Stimulated activated CD8-positive, alpha-beta memory T cell treated with anti-CD3 and anti-CD28 coated beads, Interleukin-15, amount 100 ng/mL, for 1 hour (primary cell): ENCODE measurements around the gene MSLN.

Source experiments
- DNase-seq: peaks from one replicate; pipeline ENCODE4 v3.0.0-alpha.2; 2020; ENCODE audit warnings: low read depth

Gene MSLN

DNA sequence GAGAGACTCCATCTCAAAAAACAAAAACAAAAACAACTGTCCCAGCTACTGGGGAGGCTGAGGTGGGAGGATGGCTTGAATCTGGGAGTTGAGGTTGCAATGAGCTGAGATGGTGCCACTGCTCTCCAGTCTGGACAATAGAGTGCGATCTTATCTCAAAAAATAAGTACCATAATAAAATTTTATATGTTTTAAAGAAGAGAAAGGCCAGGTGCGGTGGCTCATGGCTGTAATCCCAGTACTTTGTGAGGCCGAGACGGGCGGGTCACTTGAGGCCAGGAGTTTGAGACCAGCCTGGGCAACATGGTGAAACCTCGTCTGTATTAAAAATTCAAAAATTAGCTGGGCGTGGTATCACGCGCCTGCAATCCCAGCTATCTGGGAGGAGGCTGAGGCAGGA, 16.3 kb downstream of the MSLN start:
- DNase-seq: no peak

DNA sequence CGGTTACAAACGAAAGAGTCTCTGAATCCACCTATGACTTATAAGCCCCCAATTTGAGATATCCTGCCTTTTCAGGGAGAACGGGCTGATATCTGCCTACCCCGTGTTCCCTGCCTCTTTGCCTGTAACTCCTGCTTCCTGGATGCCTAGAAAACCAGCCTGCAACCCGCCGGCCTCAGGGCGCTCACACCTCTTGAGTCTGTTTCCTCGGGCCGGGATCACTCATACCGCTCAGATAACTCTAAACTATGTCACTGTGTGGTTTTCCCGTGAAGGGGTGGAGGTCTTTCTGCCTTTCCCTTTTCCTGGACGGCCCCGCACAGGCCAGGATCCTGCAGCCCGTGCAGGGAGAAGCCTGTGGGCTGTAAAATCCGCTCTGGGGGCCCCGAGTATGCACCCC, 17.3 kb downstream of the MSLN start:
- DNase-seq: no peak

DNA sequence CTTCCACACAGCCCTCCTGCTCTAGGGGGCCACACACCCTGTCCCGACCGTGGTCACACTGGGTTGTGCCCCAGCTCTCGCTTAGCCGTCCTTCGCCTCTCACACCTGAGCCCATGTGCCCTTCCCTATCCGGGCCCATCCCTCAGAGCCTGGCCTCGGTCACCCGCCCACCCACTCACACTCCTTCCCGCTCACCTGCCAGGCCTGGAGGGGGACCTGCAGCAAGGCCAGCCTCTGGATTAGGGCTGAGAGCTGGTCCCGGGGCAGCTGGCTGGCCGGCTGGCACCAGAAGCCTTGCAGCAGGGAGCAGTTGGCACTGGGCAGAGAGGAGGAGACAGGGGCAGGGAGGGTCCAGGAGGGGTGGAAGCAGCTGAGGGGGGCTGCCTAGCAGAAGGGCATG, 17.9 kb downstream of the MSLN start:
- DNase-seq: no peak

DNA sequence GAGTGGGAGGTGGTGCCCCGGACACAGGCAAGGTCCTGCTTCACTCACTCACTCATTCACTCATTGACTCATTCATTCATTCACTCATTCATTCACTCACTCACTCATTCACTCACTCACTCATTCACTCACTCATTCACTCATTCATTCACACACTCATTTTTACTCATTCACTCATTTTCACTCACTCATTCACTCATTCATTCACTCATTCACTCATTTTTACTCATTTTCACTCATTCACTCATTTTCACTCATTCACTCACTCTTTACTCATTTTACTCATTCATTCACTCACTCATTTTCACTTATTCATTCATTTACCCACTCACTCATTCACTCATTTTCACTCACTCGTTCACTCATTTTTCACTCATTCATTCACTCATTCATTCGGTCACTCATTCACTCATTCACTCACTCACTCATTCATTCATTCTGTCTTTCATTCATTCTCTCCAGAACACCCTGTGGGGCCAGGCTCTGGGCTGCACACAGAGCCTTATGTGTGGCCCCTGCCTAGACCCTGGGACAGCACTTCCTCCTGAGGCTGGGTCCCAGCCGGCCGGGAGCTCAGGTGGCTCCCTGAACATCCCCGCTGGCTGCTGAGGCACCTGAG, 18.5 kb downstream of the MSLN start:
- no peak for DNase-seq

DNA sequence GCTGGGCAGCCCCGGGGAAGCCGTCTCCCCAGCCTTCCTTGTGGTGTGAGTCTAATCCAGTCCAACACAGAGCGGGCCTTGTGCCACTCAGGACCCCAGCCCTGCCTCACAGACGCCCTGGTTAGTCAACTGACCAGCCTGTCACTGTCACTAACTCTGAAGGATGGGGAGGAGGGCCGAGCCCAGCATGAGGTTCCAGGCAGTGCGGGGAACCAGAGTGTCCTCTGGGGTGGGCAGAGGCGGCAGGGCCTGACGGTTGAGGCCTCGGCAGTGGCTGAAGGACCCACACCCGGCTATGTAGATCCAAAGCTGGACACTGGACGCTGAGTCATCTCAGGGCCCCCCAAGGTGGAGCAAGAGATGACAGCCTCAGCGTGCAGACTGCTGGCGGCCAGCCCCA, 19.0 kb downstream of the MSLN start:
- DNase-seq: no peak

DNA sequence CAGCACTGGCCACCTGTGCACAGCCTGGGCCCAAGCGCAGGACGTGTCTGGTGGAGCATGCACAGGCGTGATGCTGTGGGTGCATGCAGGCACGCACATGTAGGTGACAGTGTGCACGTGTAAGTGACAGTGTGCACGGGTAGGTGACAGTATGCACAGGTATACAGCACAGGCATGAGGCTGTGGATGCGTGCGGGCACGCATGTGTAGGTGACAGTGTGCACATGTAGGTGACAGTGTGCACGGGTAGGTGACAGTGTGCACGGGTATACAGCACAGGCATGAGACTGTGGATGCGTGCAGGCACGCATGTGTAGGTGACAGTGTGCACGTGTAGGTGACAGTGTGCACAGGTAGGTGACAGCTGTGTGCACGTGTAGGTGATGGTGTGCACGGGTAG, 19.8 kb downstream of the MSLN start:
- DNase-seq: no peak

DNA sequence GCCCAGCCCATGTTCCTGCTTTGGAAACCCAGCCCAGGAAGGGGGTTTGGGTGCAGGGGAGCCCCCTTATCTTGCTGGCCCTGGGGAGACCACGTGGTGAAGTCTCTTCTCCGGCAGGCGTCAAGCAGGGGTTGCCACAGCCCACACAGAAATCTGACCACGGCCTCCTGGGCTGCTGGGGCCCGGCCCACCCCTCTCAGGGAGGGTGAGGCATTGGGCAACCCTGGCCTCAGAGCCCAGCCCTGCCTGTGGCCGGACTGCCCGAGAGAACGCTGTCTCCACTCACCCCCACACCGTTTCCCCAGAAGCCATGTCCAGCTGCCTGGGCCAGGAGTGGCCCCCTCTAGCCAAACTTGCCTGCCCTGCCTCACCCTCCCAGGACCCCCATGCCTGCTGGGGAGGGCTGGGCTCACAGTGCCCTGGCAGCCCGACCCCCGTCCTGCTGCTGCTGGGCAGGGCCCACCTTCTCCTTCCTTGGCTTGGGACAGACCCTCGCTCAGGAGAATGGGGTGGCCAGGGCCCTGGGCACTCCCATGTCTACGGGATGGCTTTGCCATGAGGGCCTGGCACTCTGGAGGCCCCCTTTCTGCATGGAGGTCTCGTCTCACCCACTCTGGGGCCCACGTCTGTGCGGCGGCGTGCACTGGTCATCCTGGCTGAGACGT, 20.9 kb downstream of the MSLN start:
- DNase-seq: no peak

DNA sequence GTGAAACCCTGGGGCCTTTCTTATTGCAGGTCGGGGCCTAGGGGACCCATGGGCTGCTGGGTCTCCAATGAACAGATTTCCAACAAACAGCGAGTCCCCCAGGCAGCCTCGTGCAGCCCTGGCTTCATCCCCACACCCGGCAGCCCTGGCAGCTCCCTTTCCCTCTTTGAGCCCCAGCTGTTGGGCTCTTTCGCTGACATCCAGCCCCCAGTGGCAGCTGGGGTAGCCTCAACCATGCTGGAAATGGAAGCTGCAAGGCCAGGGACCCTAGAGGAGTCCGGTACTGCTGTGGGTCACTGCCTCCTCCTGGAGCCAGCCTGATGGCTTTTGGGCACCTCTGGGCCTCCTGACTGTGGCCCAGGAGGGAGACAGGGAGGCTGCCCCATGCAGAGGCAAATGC, 21.7 kb downstream of the MSLN start:
- DNase-seq: no peak

DNA sequence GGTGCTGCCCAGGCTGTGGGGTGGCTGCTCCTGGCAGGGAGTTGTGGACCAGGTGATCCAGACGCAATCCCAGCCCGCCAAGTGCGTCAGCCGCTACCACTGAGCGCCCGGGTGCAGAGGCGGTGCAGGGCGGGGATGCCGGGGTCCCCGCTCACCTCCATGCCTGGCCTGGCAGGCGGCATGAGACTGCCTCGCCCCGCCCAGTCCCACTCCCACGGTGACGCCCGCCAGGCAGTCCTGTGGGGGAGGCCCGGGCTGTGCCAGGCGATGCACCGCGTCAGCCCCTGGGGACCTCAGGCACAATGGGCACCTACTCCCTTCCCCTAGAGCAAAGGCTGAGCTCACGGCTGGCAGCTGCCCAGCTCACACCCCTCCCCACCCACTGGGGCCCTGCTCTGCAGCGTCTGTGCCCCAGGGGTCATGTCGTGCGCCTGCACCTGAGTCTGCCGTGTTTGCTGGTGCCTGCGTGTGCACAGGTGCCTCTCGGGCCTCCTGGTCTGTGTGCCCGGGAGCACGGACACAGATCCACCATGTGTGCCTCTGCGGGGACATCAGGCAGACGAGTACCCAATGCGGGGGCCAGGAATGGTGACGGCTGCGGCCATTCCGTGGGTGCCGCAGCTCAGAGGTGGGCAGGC, 22.4 kb downstream of the MSLN start:
- no peak for DNase-seq

DNA sequence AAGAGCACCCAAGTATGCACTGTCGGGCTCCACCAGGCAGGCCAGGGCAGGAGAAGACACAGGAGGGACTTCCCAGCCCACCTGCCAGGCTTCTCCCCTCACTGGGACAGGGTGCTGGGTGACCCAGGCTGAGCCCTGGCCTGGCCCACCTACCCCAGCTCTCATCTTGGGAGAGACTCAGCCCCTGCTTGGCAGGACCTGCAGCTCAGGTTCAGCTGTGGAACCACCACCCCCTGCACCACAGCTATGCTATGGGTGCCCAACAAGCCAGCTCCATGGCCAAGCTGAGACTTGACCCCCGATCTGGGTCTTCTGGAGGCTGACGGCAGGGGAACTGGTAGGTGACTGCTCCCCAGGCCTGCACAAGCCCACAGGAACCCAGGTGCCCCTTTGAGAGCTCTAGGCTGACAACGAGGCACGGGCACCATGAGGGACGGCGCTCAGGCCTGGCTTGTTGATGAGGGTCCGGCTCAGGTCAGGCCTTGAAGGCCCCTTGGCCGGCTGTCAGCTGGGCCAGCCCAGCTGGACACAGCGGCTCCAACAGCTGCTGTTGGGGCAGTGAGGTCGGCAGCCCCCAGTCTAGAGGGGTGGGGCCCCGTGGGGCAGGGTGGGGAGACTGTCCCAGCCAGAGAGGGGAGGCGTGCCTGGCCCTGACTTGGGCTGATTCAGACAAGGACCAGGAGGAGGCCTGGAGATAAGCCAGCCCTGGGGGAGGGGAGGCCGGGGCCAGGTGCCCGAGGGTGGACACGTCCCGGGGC, 23.0 kb downstream of the MSLN start:
- no peak for DNase-seq

DNA sequence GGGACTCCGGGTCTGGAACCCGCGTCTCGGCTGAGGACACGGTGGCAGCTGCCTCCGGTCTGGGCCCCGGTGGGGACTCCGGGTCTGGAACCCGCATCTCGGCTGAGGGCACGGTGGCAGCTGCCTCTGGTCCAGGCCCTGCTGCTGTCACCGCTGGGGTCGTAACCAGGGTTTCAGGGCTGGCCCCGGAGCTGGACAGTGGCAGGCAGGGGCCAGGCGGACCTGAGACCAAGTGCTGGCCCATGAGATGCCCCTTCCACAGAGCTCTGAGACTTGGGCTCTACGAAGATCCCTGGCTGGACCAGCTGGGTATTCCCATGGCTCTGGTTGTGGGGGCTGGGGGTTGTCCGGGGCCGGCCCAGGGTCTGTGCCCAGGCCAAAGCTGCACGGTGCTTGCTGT, 23.9 kb downstream of the MSLN start:
- no peak for DNase-seq

DNA sequence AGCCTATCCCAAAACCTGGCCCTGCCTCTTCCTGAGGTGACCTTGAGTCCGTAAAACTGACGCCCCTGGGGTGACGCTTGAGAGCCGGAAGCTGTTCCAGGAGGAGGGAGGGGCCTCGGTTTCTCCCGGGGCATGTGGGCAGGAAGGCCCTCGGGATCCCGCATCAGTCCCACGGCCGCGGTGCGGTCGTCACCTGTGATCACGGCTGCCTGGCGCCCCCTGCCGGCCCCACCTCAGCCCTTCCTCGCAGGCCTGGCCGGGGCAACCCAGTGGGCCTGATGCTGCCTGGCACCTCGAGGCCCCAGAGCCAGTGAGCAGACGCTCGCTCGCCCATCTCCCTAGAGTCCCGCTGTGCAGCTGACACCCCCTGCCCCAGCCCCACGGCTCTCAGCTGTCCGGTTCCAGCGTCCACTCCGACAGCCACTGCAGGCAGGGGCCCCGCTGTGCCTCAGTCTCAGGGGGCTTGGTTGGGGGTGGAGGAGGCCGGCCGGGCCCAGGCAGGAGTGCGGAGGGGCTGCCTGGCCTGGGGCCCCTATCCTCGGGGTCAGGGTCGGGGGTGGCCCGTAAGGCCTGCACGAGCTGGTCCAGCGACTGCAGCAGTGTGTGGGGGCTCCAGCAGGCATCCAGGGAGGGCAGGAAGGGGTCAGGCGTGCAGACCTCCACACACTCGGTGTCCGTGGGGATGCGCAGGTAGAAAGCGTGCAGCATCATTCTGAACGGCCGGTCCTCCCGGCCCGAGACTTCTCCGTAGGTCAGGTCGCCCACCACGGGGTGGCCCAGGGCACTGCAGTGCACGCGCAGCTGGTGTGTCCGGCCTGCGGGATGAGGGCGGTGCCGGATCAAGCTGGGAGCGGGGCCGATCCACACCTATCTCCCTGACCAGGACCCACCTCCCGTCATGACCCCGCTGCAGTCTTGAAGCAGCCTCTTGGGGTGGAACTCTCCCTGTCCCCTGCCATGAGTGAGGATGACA, 25.3 kb downstream of the MSLN start:
- DNase-seq: peak; percentile 54

DNA sequence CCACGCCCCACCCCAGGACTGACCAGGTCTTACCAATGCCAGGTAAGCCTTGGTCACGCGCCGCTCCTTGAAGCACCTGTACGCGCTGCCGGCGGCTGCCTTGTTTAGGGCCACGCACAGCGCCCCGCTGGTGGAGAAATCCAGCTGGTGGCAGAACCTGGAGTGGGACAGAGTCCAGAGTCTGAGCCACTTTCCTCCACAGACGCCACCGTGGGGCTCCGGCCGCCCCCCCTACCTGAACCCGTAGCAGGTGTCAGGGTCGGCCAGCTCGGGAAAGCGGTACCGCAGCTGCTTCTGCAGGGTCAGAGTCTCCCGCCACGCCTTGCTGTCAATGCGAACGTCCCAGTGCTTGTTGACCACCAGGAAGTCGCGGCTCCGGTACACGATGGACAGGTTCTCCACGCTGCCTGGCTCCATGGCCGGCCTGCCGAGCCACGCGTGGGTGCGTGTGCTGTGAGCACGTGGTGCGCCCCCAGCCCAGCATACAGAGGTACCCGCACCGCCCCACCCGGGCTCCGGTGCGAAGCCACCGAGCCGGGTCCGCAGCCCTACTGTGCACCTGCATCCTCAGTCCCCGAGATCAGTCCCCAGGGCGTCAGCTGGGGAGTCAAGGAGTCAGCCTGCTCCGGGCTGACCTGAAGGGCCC, 26.9 kb downstream of the MSLN start:
- DNase-seq: no peak

DNA sequence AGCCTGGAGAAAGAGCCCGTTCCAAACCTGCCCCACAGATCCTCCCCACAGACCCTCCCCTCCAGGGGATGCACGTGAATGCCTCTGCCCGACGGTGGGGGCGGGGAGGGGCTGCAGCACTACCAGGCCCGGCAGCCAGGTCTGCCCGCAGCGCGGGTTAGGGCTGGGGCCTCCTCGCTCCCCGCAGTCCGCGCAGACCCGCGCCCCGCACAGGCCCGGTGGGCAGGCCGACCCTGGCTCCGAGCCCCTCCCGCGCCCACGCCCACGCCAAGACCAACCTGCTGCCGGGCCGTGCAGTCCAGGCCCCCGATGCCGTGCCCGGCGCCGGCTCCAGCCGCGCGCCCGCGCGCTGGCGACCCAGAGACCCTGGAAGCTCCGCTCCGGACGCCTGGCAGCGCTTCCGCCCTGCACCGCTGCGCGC, 27.5 kb downstream of the MSLN start, which contains the start of gene RPUSD1:
RPUSD1 (minus strand) TSS at position 404 of the 421 bp plus-strand sequence. CDS start 644 bp downstream, outside the sequence.
- no peak for DNase-seq

DNA sequence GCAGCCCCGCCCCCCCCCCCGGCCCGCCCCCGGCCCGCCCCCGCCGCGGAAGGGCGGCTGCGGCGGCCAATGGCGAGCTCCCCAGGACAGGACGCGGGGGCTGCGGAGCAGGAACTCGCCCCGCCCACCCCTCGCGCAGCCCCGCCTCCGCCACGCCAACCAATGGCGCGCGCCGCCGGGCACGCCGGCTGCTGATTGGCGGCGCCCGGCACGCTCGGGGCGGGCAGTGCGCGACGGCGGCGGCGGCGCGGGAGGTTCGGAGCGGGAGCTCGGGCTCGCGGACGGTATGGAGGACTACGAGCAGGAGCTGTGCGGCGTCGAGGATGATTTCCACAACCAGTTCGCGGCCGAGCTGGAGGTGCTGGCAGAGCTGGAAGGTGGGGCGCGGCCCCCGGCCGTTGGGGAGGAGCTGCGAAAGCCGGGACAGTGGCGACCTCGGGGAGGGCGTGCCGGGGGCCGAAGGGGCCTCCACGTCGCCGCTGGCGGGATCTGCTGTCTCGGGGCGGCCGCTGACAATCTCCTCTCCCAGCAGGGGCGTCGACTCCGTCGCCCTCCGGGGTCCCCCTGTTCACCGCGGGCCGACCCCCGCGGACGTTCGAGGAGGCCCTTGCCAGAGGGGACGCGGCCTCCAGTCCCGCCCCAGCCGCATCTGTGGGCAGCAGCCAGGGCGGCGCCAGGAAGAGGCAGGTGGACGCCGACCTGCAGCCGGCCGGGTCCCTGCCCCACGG, 28.0 kb downstream of the MSLN start, which contains the start of gene CHTF18:
CHTF18 (plus strand) TSS at position 222 of the 728 bp plus-strand sequence; CDS start at position 287, 65 bp downstream.
- DNase-seq: peak; percentile 82

DNA sequence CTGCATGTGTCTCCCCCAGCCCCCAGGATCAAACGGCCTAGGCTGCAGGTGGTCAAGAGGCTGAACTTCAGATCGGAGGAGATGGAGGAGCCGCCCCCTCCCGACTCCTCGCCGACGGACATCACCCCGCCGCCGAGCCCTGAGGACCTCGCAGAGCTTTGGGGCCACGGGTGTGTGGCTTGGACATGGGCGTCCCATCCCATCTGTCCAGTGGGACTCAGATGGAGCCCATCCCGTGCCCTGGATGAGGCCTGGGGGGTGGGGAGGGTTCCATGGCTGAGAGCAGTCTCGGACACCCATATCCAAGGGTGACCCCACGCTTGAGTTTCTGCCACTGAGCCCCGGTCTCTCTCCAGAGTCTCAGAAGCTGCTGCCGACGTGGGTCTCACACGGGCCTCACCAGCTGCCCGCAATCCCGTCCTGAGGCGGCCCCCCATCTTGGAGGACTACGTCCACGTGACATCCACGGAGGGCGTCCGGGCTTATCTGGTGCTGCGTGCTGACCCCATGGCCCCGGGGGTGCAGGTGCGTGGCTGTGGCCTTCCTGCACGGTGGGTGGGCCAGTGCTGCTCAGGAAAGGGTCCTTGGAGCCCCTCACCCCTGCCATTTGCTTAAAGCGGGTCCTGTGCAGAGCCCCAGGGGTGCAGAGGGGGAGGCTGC, 28.8 kb downstream of the MSLN start:
- DNase-seq: no peak

DNA sequence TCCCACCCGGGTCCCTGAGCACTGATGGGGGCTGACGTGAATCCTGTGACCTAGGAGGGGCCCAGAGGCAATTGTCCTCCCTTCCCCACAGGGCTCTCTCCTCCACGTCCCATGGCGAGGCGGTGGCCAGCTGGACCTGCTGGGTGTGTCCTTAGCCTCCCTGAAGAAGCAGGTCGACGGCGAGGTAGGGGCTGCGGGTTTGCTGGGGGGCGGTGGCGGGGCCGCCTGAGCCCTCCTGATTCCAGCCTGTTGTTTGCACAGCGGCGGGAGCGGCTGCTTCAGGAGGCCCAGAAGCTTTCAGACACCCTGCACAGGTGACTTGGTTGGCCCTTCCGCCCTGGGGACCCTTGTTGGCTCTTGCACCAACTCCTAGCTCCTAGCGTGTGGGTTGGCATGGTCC, 29.6 kb downstream of the MSLN start:
- DNase-seq: no peak

DNA sequence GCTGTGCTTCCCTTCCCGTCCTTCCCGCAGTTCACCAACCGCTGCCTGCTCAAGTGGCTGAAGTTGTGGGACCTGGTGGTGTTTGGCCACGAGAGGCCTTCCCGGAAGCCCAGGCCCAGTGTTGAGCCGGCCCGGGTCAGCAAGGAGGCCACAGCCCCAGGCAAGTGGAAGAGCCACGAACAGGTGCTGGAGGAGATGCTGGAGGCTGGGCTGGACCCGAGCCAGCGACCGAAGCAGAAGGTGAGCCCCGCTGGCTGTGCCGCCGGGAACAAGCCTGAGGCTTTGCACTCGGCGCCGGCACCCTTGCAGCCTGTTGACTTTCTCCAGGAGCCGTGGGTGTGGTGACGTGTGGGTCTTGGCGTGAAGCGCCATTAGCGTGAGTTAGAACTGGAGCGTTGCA, 30.6 kb downstream of the MSLN start:
- no peak for DNase-seq

DNA sequence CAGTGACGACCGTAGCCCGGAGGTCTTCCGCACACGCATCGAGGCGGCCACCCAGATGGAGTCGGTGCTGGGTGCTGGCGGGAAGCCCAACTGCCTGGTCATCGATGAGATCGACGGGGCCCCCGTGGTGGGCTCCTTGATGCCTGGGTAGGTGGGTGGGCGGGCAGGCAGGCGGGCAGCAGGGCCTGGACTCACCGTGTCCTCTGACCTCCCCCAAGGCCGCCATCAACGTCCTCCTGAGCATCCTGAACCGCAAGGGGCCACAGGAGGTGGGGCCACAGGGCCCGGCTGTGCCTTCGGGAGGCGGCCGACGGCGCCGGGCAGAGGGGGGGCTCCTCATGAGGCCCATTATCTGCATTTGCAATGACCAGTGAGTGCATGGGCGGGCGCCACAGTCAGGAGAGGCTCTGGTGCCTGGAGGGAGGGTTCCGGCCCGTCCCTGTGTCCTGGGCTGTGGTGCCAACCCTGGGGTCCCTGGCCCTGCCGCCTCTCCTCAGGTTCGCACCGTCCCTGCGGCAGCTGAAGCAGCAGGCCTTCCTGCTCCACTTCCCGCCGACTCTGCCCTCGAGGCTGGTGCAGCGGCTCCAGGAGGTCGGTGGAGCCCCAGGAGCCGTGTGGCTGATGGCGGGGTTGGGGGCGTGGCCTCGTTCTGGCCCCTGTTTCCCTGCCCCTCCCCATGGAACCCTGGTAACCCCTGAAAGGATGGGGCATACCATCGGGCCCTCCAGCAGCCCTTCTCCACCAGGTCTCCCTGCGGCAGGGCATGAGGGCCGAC, 31.9 kb downstream of the MSLN start:
- no peak for DNase-seq
